ENCODE results near the gene MFRP.

Gene MFRP

DNA sequence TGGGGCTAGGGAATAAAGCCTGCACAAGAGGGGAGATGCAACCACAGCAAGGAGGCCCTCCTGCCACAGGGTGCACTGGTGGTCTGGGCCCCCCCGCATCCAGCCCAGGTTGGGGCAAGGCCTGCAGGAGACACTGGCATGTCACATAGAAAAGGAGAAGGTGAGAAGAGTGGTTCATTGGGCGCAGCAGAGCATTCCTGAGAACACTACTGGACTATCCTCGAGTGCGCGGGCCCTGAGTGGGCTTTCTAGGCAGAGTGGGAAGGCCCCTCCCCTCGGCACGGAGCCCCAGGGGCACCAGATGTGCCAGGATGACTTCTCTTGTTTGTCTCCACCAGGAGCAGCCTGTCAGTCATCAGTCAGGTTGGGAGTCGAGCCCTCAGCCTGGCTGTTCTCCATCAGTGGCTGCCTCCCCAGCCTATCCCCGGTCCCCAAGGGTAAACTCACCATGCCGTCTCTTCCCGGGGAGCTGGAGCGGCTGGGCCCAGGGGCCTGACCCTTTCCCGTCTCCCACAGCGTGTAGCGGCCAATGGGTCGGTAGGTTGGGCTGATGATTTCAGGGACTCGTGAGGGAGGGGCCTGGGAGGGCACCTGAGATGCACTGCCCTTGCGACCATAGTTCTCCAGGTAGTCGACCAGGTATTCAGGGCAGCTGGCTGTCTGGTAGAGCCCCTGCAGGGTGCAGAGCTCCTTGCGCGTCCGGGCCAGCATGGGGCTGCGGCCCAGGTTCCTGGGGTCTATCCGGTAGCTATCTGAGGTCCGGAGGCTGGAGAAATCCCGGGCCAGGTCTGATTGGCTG lies 26.0 kb upstream of the MFRP start:
- peak; percentile 2 for DNase-seq

DNA sequence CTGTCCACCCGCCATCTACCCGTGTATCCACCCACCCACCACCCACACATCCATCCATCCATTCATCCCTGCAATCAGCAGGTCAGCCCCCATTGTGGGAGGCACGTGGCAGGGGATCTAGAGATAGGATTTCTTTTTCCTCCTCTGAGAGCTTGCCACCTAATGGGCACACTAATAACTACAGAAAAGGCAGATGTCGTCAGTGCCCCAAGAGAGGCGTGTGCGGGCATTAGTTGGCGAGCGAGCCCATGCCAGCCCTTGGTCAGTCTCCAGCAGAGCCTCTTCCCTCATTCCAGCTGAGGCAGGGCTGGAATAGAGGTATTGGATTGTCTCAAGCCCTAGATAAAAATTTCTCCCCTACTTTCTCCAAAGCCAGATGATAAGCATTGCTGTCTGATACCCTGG lies 25.3 kb upstream of the MFRP start:
- peak; percentile 79 for DNase-seq

DNA sequence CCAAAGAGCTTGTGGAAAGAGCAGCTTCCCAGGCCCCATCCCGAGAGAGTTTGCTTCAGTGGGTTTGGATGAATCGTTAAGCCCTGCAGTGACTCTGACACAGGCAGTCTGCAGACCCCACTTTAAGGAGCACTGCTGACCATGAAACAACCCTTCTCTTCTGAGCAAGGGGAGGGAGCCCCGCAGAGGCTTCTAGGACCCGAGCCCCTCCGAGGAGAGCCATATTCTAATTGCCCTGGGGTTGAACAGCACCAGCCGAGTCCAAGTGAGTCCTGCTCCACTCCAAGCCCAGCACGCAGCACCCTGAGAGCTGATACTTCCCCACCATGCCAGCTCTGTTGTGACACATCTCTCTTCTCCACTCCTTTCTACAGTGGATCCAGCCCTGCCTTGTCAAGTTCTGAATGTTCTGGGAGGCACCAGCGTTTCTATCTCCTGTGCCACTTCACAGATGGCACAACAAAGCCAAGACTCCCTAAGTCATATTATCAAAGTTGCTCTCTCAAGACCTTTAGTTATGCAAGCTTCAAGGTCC lies 24.6 kb upstream of the MFRP start:
- no peak for DNase-seq

DNA sequence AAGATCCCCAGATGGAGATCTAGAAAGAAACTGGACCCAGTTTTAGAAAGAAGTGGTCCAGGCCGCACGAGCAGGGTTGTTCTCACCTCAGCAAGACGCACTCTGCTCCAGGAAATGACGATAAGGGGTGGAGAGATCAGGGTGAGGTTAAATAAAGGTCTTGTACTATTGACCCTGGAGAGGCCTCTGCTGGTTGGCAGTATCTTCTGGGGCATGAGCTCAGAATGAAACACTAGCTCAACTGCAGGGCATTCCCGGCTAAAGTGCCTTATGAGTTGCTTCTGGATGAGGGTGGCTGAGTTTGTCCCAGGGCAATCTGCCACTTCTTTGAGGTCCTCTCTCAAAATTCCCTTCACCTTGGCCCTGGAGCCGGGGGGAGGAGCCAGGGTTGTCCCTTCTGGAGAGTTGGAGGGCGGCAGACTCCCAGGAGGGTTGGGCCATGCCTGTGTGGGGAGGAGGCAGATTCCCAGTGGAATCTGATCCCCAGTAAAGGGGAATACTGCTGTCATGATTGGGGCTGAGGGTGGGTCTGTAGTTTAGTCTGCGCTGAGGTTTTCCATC lies 24.1 kb upstream of the MFRP start:
- no peak for DNase-seq

DNA sequence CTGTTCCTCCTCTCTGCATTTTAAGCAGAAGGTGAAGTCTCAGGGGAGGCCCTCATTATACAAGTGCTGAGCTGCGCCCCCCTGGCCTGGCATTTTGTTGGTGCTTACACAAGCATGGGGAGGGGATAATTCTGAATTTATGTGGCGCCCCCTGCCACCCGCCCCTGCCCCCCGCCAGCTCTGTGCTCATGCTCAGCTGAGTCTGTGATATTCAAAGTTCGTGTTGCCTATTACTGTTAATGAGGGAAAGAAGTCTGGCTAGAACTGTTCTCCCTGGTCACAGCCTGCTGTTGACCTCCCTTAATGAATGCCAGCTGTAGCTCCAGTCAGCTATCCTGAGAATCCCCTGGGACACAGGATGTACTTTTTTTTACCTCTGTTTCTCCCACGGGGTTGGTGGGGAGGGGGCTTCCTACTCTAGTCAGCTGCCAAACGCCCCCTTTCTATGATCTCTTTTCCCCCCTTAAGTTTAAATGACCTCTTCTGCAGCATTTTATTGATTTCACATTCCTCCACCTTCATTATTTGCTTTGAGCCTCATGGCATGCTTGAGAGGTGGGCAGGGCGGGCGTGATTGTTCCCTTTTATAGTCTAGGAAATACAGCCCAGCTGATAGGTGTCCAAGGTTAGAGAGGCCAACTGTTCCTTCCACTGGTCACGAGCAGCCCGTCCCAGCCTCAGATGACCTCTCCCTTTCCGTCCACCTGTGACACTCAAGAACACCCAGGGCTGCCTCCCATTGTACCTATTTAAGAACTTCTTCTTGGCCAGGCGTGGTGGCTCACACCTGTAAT lies 22.8 kb upstream of the MFRP start:
- no peak for DNase-seq

DNA sequence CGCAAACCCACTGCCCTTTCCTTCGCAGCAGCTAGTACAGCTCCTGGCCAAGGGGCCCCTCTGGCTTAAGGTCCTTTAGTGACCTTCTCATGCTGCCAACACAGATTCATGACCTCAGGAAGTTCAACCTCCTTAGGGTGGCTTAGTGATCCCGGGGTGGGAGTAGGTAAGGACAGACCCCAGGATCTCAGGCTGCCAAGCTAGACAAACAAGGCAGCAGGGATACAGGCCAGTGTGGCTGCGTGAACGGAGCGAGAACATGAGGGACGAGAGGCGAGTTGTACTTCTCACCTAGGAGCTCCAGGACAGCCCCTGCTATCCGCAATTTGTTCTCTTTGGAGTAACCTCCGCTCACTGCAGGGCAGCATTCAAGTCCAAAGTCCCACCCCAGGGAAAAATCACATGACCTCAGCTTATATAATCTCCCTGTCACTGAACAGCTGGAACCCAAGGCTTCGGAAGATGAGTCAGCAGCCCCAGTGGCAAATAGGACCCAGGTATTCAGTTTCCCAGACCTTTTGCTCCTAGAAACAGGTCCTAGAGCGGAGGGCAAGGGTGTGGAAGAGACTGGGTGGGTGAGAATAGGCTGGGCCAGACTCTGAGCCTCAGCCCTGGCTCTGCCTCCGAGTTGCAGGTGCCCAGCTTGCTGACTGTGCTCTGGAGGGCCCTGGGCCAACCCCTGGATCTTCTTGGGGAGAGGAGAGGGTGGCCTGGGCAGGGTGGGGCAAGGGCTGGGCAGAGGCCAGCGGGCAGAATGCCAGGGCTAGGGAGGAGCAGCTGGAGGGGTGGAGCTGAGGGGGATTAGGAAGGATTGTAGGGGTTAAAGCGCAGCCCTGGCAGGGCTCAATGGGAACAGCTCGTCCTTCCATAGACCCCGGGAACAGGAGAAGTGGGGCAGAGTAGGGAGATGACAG lies 21.9 kb upstream of the MFRP start:
- no peak for DNase-seq

DNA sequence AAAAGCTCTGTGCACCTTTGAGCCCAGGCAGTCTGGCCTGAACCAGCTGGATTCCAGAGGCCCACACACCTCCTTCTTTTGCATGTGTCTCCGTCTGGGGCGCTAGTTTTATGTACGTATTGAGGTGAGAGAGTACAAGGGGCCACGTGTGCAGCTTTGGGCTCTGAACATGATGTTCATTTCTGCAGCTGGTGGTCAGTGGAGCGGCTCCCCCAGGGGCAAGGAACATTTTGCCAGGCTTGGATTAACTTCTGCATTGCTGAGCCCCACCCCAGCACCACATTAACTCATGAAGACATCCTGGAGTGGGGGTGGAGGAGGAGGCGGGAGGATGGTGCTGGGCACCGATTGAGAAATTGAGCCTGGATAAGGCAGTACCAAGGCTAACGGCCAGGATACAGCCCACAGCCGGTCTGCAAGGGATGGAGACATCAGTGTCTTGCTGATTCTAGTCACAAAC lies 21.2 kb upstream of the MFRP start:
- no peak for DNase-seq

DNA sequence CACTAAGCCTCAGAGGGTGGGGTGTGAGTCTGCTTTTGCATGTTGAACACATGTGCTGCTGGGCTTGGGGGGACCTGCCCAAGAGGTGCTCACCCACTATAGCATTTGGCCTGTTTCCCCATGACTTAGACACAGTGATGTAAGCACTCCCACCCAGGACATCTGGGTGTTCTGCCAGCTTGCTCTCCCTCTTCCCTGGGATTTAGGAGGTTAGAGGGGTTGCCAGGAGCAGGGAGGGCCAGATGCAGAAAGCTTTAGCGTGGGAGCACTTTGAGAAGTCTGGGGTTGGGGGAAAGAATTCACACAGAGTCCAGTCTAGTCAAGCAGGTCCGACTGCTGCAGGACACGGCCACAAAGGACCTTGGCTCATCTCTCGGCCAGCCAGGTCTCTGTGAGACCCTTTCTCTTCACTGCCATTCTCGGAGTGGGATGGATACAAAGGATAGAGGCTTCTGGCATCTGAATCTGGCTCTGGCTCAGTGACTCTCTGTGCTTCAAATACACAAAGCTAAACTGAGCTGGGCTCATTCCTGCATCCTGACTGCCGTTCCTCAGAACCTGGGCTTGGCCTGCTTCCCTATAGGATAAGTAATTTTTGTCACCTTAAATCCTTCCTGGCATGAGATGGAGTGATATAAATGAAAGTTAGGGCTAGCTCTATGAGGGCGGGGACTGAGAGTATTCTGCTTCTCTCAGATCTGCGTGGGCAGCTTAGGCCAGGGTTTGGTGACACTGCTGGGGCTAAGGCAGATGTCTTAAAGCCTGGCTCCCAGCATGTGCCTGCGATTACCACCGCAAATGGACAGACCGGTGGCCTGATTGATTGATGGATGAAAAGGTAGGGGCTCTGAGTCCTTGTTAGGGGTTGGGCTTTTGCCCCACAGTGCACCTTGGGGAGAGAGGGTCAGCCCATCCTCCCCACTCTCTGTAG lies 20.4 kb upstream of the MFRP start:
- DNase-seq, result no peak

DNA sequence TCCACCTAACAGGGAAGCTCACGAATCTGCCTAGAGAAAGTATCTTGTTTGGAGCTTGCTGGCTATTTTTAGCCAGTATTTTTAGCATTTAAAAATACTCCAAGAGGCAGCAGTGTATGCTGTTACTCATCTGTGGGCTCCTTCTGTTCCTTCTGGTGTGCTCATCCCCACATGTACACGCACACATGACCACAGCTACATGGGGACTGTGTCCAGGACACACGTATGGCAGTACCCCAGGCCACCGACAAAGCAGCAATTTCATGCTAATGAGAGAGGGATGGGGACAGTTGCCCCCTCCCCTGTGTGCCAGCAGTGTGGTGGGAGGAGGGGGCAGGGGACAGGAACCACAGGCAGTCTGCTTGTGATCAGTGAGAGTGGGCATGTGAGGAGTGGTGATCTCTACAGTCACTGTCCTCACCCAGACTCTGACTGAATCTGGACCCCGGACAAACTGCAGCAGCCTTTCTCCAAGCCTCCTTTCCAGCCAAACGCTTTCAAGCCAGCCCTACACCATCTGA lies 18.6 kb upstream of the MFRP start:
- no peak for DNase-seq

DNA sequence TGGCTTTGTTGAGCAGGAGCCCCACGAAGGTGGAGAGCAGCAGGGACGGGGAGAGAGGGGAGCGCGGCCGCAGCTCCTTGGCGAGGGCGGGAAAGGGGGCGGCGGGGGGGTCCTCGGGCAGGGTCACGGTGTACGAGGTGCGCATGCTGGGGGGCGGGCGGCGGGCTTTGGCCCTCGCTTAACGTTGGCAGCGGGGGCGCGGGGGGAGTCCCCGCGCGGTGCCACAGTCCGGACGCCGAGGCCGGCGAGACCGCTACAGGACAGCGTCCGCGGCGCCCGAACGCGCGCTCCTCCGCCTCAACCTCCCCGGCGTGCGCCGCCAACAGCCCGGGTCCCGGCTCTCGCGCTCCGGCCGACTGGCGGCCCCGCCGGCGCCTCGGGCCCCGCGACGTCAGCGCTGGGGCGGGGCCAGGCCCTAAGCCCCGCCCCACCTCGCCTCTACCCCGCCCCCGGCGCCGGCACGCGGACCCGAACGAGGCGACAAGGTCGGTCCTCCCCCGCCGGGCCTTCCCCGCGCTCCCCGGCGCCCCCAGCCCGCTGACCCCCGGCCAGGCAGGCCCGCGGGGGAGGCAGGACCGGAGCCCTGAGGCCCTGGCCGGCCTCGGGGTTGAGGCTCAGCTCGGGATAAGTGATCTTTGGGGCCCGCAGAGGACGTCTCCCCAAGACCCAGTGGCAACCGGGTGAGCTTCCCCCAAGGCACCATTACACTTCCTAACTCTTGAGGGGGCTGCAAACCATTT lies 17.5 kb upstream of the MFRP start:
- DNase-seq, result peak; percentile 74

DNA sequence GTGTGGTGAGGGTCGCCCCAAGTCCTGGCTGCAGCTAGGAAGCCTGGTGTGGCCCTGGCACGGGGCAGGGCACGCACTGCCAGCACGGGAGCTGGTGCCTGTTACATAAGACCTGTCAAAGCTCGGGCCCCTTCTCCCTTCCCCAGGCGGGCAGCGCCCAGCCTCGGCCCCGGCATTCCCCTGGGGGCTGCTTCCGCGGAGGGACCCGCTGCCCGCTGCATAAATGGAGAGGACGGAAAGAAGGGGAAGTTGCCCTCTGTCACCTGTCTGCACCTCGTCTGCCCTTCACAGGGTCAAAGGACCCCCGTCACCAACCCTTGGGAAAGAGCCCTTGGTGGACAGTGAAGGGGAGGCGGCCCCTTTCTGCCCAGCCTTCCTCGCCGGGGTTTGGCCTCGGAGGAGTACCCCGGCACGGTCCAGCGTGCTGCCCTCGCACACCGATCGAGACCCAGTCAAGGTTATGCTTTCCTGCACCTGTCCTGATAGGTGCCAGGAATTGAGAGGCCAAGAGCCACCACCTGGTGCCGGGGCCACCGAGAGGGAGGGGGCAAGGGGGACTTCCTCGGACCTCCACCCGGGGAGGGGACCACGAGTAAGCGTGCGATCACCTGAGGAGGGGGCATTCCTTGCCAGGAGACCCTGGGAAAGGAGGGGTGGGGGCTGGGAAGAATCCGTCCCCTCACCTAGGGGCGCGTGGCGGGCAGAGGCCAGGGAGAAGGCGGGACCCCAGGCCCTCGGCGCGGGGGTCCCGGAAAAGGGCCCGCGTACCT lies 16.8 kb upstream of the MFRP start:
- no peak for DNase-seq

DNA sequence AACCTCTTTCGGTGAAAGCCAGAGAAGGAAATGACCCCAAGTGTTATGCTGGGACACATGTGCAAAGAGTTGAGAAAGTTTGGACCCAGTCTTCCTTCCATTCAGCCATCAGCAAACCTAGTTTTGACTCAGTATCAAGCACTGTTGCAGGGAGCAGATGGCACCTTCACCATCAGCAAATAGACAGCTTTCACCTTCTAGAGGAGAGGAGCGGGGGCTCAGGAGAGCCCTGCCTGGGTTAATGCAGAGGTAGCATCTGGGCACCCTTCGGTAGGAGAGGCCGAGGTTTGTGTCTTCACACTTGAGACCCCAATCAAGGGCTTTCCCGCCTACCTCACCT lies 16.2 kb upstream of the MFRP start:
- DNase-seq, result no peak

DNA sequence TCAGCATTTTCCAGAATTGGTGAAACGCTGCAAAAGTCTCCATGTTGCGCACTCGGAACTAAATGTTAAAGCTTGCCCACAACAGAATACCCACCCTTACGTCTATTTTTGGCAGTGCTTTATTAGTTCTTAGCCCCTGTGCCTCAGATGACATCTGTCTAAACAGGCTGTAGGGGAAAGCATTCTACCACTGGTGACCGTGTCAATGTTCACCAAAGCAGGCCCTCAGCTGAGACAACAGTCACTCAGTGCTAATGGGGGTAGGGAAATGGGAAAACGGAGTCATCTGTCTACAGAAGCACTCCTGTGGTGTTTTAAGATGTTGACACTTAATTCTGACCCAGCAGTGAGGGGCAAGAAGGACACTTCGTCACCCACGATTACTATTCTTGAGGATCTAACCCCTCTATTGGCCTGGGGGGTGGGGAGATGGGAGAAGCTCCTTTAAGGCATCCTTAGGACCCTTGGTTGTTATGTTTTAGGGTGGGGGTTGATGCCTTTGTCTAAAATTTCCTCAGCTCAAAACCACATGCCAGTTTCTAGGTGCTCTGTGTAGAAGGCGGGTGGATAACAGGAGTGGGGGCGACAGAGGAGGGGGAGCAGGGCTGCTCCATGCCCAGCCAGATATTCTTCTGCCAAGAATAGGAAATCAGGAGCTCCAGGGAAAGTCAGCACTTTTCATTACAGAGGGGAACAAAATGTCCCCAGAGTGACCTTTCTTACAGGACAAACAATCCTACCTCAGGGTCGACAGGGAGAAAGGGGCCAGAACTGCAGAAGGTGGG lies 15.6 kb upstream of the MFRP start:
- DNase-seq, result no peak

DNA sequence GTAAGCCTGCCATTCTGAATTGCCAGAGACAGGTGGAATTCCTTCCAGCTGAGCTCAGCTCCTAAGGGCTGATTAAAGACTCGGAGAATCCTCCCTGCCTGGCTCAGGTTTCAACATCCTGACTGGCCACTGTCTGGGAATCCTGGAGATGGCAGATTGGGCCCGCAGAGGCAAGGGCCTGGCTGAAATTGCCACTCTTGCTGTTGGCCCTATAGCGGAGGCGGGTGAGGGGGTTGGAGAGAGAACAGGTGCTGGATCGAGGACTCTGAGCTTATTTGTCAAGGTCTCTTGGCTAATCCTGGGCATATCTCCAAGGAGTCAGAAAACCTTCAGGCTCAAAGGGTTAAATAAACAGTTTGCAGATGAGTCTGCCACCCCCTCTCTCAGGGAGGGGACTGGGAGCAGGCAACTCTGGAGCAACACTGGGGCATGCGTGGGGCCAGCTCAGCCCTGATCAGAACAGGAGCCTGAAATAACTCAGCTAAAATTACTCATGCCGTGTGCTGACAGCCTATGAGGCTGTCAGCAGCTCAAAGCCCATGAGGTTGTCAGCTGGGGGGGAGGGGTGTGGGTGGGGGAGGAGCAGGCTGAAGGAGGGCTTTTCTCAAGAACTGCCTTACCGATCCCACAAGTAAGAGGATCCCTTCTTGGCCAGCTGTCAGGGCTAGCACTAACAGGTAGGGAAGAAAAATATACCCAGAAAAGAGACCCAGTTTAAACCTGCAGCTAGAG lies 14.7 kb upstream of the MFRP start:
- peak; percentile 92 for DNase-seq

DNA sequence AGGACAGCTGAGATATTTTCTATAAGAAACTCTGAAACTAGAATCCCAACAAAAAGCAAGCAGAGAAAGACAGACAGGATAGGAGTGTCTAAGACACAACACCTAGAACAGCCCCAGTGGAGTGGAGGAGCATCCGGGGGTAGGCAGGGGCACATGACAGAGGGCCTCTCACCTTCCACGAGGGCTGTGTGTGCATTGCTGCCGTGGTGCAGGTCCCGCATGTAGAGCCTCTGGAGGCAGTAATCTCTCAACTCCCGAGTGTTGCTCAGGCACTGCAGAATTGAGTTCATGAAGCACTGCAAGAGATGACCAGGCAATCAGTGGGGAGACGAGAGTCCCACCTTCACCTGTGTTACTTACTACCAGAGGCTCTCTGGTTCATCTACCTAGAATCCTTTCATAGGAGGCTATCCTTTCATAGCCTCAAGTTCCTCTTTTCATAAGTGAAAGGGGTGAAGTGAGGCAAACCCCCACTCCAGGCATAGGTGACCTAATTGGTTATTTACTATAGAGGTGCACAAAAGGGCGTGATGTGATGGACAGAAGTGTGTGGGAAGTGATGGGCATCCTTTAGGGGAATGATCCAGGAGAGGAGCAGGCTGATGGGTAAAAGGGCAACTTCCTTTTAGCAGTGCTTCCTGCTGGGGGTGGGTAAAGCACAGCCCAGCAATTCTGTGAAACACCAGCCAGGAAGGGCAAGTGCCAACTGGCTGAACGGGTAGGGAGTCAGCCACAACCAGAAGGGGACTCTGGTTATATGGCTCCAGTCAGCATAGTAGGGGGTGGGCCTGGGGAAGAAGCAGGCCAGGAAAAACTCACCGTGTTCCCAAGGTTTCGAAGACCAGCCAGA lies 13.1 kb upstream of the MFRP start:
- DNase-seq, result no peak

DNA sequence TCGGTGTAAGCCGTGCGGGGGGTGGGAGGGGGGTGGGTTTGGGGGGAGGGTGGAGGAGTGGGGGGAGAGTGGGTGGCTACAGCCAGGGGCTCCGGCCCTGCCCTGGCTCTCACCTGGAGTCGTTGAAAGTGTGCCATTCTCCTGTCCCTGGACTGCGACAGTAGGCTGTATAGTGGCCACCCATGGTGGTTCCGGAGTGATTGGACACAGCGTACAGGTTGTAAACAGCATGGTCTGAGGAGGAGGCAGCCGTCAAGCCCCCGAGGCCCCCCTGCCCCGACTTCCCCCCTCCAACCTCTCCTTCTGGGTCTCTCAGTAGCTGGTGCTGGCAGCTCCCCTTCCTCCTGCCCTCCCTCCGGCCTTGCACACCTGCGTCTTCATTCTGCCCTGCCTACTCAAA lies 10.6 kb upstream of the MFRP start:
- no peak for DNase-seq

DNA sequence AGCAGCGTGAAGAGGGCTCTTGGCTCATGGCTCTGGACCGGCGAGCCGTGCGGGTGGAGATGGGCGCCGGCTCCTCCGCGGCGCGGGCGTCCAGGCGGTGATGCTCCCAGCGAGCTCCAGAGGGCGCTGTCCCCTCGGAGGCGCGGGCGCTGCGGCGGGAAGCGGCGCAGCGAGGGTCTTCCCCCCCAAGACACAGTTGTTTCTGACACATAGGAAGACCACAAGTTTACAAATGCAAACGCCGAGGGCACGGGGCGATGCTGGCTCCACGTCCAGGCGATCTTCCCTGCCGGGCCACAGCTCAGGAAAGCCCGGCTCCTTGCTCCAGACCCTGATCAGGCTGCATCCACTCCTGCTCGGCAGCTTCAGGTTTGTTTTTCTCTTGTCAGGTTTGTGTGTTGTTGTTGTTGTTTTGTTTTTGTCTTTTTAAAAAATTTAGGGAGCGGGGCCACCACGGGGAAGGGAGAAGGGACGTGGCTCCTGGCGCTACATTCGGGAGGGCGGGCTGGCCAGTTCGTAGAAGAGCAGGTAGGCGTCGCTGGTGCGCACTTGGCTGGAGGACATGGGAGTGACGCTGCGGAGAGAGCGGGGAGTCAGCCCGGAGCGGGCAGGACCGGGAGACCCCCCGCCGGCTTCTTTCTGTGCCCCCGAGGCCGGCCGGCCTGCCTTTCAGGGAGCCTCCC lies 10.0 kb upstream of the MFRP start:
- DNase-seq, result no peak
